BJ (cell line): Measurements from ENCODE around the gene CFAP54. TPM values are rescaled to one million over a fixed set of nuclear protein-coding genes. Genes with fewer than 3 reads are reported as not detected.

Source experiments
- CTCF ChIA-PET: fragments of 350-600 bp; formaldehyde crosslinking; extraction: SDS; loops from one replicate; lab custom pipeline; 2021; ENCODE audit warnings: antibody characterized with exemption, inconsistent platforms; lab: Yijun Ruan, JAX
- POLR2A ChIA-PET: fragments of 300-600 bp; sonication (Branson Sonifier 250); formaldehyde crosslinking; extraction: SDS; loops from one replicate; lab custom pipeline; 2021; ENCODE audit warnings: antibody characterized with exemption; lab: Charles Lee
- DNase-seq: peaks from one replicate; pipeline ENCODE4 v3.0.0-alpha.2; 2011; ENCODE audit warnings: low read depth
- H3K27me3 ChIP-seq: 2 replicates; pipeline ENCODE4 v1.6.0; 2011; ENCODE audit warnings: low read length; ENCODE audit not compliant: control insufficient read depth, insufficient read depth
- H3K36me3 ChIP-seq: 2 replicates; pipeline ENCODE4 v1.5.1; 2011; ENCODE audit warnings: low read length; ENCODE audit not compliant: control insufficient read depth, insufficient read depth
- H3K4me3 ChIP-seq: 2 replicates; pipeline ENCODE4 v1.5.1; 2011; ENCODE audit warnings: low read depth, mild to moderate bottlenecking, control low read depth, low read length
- CTCF ChIP-seq: IDR thresholded peaks from 2 replicates; pipeline ENCODE4 v1.5.1; 2011; ENCODE audit warnings: low read depth, mild to moderate bottlenecking, control low read depth, inconsistent platforms, low read length, moderate library complexity; ENCODE audit not compliant: insufficient read depth
- polyA plus RNA-seq: library from polyadenylated mRNA; depleted of rRNA; stranded (reverse); fragments of >200 nt; gene quantifications from 2 replicates; pipeline ENCODE4 v1.2.3, GENCODE V29; 2011

The CFAP54 gene
- polyA plus RNA-seq, 1 experiment, result 0.38 TPM

GRCh38 chr12:96526110-96526509 lies 36.7 kb downstream of the CFAP54 start:
- Histone ChIP-seq H3K27me3 (no peaks in the 10 kb centered on the region), H3K36me3 (no peaks in the 10 kb centered on the region), H3K4me3 (no peak overlapping the region)
- DNase-seq, result no peak
- ChIA-PET POLR2A (no interaction called here), CTCF (interaction anchor here (1.6 kb wide), 1 partner anchor 9 kb away, joined by 8 read pairs; no protein-coding TSS in a partner anchor)
- TF ChIP-seq CTCF, result no peak

- TF ChIP-seq CTCF, result no peak
- Histone ChIP-seq H3K36me3 (no peaks in the 10 kb centered on the region), H3K27me3 (no peaks in the 10 kb centered on the region), H3K4me3 (no peak overlapping the region)
- POLR2A ChIA-PET, result no interaction called here
- CTCF ChIA-PET, result interaction anchor here (0.6 kb wide), 1 partner anchor 32 kb away, joined by 3 read pairs; no protein-coding TSS in a partner anchor
- DNase-seq, result no peak
Measured at GRCh38 chr12:96529912-96530311, 40.5 kb downstream of the CFAP54 start.

- Histone ChIP-seq H3K27me3 (no peaks in the 10 kb centered on the region), H3K36me3 (no peaks in the 10 kb centered on the region), H3K4me3 (no peak overlapping the region)
- no peak for TF ChIP-seq CTCF
- no peak for DNase-seq
- CTCF ChIA-PET, result no interaction called here
- POLR2A ChIA-PET, result no interaction called here
Measured at GRCh38 chr12:96534339-96534738, 45.0 kb downstream of the CFAP54 start.

GRCh38 chr12:96548384-96548783 lies 59.0 kb downstream of the CFAP54 start:
- H3K27me3 ChIP-seq, result peaks cover 2% of the 10 kb centered on the region; the same call in 1 of the 2 replicates
- CTCF ChIA-PET, result interaction anchor here (0.6 kb wide), 1 partner anchor 29 kb away, joined by 5 read pairs; no protein-coding TSS in a partner anchor
- no peaks in the 10 kb centered on the region for H3K36me3 ChIP-seq
- TF ChIP-seq CTCF, result no peak
- DNase-seq, result no peak
- H3K4me3 ChIP-seq, result no peak overlapping the region
- POLR2A ChIA-PET, result no interaction called here

- CTCF ChIA-PET, result no interaction called here
- H3K27me3 ChIP-seq, result peaks cover 2% of the 10 kb centered on the region; the same call in 1 of the 2 replicates
- POLR2A ChIA-PET, result no interaction called here
Measured at GRCh38 chr12:96549341-96549740, 60.0 kb downstream of the CFAP54 start.

More at GRCh38 chr12:96549341-96549740, 60.0 kb downstream of the CFAP54 start:
- DNase-seq, result no peak
- TF ChIP-seq CTCF, result no peak
- H3K36me3 ChIP-seq, result no peaks in the 10 kb centered on the region
- H3K4me3 ChIP-seq, result no peak overlapping the region
